ENCODE measurements around the gene MAP3K13.

- TF ChIP-seq CTCF (IDR thresholded peaks at IDR 0.05; ENCODE audit: insufficient read depth, low read depth, low read length): no peak
- TF ChIP-seq EZH2 (IDR thresholded peaks at IDR 0.05; ENCODE audit: insufficient read depth, low read length): no peak
These were observed 4.0 kb downstream of the MAP3K13 start for GRCh38 chr3:185366913-185367312.

Data from astrocyte (in vitro differentiated cells and primary cell).